BE2C (cell line): ENCODE measurements around the gene STIM1.
A peak's percentile ranks its signal among the peaks of the same experiment; 100 is the strongest.

Source experiments
- DNase-seq: peaks from one replicate; pipeline ENCODE4 v3.0.0-alpha.2; 2020
- H3K27me3 ChIP-seq: fragments of 250-450 bp; sonication (Bioruptor Pico); 2 replicates; pipeline ENCODE4 v1.5.1; 2020; ENCODE audit warnings: mild to moderate bottlenecking
- H3K36me3 ChIP-seq: fragments of 250-450 bp; sonication (Bioruptor Pico); 2 replicates; pipeline ENCODE4 v1.5.1; 2020; ENCODE audit warnings: mild to moderate bottlenecking
- H3K4me1 ChIP-seq: fragments of 250-450 bp; sonication (Bioruptor Pico); 2 replicates; pipeline ENCODE4 v1.5.1; 2020
- H3K4me3 ChIP-seq: 2 replicates; pipeline ENCODE4 v1.5.1; 2011; ENCODE audit warnings: low read depth, low read length
- H3K9me3 ChIP-seq: fragments of 250-450 bp; sonication (Bioruptor Pico); 2 replicates; pipeline ENCODE4 v1.5.1; 2020
- TF ChIP-seq, protein P1 (sequence below): IDR thresholded peaks from 2 replicates; pipeline ENCODE4 v1.5.1; 2012; ENCODE audit warnings: mild to moderate bottlenecking, low read depth, low read length

Gene STIM1

DNA sequence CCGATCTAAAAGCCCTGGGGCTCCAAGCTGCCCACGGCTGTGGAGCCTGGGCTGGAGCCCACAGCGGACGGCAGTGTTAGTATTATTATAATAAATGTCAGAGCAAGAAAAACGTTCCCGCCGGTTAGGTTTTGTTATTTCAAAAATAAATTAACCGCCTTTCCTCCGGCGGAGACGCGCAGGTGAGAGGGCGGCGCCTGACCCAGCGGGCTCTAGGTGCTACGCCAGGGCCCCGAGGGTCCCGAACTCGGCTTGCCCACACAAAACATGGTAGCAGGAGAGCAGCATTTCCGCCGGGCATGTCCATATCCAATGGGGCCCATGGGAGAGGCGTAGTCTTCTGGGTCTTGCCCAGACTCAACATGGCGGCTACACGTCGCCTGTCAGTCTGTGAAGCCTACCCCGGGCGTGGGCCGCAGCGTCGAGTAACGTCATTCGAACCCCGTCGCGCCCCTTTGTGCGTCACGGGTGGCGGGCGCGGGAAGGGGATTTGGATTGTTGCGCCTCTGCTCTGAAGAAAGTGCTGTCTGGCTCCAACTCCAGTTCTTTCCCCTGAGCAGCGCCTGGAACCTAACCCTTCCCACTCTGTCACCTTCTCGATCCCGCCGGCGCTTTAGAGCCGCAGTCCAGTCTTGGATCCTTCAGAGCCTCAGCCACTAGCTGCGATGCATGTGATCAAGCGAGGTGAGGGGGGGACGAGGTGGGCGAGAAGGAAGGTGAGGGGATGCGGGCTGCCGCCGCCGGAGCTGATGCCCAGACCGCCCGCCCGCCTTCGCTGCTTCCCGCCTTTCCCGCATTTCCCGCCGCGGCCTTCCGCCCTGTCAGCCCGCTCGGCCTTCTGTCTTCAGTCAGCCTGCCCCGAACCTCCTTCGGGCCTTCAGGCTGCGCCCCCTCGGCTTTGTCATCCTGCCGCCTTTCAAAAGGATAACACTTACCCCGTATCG lies 239.2 kb downstream of the STIM1 start, which contains the start of gene RRM1:
Gene RRM1, plus strand, starts transcription at position 452 of the 944 bp plus-strand sequence. Its CDS starts 214 bp downstream, at position 666.
- peak; percentile 91 for DNase-seq
- Histone ChIP-seq H3K4me3 (peak within 1 kb of the TSS; percentile 82), H3K9me3 (no peaks in the 10 kb centered on the region), H3K36me3 (no peaks in the 10 kb centered on the region), H3K4me1 (no peaks in the 10 kb centered on the region), H3K27me3 (no peaks in the 10 kb centered on the region)
- TF ChIP-seq, protein P1, sequence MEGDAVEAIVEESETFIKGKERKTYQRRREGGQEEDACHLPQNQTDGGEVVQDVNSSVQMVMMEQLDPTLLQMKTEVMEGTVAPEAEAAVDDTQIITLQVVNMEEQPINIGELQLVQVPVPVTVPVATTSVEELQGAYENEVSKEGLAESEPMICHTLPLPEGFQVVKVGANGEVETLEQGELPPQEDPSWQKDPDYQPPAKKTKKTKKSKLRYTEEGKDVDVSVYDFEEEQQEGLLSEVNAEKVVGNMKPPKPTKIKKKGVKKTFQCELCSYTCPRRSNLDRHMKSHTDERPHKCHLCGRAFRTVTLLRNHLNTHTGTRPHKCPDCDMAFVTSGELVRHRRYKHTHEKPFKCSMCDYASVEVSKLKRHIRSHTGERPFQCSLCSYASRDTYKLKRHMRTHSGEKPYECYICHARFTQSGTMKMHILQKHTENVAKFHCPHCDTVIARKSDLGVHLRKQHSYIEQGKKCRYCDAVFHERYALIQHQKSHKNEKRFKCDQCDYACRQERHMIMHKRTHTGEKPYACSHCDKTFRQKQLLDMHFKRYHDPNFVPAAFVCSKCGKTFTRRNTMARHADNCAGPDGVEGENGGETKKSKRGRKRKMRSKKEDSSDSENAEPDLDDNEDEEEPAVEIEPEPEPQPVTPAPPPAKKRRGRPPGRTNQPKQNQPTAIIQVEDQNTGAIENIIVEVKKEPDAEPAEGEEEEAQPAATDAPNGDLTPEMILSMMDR = no peak

GRCh38 chr11:4095509-4096230 lies 240.2 kb downstream of the STIM1 start:
- Histone ChIP-seq H3K36me3 (no peaks in the 10 kb centered on the region), H3K4me1 (no peaks in the 10 kb centered on the region), H3K4me3 (peak overlapping the region; percentile 82), H3K9me3 (no peaks in the 10 kb centered on the region), H3K27me3 (no peaks in the 10 kb centered on the region)
- TF ChIP-seq, protein P1 = no peak
- DNase-seq = no peak

DNA sequence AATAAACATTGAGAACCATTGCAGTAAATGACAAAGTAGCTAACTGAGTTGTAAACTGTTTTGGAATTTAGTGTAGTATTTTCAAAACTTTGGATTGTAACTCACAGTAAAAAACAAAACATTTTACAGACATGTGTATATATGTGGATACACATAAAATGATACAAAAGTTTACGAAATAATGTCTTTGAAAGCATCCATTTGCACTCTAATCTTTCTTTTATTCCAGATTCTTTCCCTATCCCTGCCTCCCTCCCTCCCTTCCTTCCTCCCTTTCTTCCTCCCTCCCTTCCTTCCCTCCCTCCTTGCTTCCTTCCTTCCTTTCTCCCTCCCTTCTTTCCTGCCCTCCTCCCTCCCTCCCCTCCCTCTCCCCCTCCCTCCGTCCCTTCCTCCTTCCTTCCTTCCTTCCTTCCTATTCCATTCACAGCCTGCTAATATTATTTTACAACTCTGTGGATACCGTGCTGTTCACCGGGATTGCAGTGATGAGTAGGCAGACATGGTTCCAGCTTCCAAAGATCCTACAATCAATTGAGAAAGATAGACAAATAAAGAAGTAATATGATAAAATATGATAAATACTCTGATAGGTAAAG lies 242.7 kb downstream of the STIM1 start:
- DNase-seq = no peak
- Histone ChIP-seq H3K4me1 (no peaks in the 10 kb centered on the region), H3K36me3 (peaks cover 5% of the 10 kb centered on the region), H3K9me3 (no peaks in the 10 kb centered on the region), H3K4me3 (no peak overlapping the region), H3K27me3 (no peaks in the 10 kb centered on the region)
- TF ChIP-seq, protein P1 = no peak

DNA sequence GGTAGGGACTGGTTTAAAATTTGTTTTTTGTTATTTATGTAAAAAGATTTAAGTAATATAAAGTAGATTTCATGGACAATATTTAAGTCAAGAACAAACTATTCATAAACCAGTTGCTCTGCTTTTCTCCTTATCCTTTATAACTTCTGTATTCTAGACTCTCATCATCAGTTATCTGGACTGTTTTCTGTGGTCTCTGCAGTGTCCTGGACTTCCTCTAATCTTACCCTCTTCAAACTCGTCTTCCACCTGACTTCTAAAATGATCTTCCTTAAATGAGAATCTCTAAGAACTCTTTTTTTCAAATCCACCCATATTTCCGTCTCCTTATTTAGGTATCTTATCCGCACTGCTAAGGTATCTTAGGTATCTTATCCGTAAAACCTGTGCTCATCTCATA lies 247.2 kb downstream of the STIM1 start:
- no peak for DNase-seq
- Histone ChIP-seq H3K4me3 (no peak overlapping the region), H3K9me3 (no peaks in the 10 kb centered on the region), H3K4me1 (no peaks in the 10 kb centered on the region), H3K27me3 (no peaks in the 10 kb centered on the region), H3K36me3 (peaks cover 5% of the 10 kb centered on the region)
- TF ChIP-seq, protein P1 = no peak

- no peak for DNase-seq
- peaks cover 5% of the 10 kb centered on the region for H3K36me3 ChIP-seq
- H3K27me3 ChIP-seq = no peaks in the 10 kb centered on the region
- TF ChIP-seq, protein P1 = no peak
- H3K4me1 ChIP-seq = no peaks in the 10 kb centered on the region
- H3K4me3 ChIP-seq = no peak overlapping the region
- H3K9me3 ChIP-seq = no peaks in the 10 kb centered on the region
These were observed 247.8 kb downstream of the STIM1 start for GRCh38 chr11:4103269-4103668.
